GM18870 (cell line): ENCODE results near the gene BRCA2.

ENCODE experiments used
- ATAC-seq: cut with Tn5 transposase; IDR thresholded peaks from one replicate; pipeline ENCODE4 v1.9.1; 2021; ENCODE audit warnings: moderate library complexity; ENCODE audit not compliant: unreplicated experiment

Gene BRCA2

GRCh38 chr13:32428581-32429432, 113.5 kb downstream of the BRCA2 start:
- ATAC-seq = no peak

DNA sequence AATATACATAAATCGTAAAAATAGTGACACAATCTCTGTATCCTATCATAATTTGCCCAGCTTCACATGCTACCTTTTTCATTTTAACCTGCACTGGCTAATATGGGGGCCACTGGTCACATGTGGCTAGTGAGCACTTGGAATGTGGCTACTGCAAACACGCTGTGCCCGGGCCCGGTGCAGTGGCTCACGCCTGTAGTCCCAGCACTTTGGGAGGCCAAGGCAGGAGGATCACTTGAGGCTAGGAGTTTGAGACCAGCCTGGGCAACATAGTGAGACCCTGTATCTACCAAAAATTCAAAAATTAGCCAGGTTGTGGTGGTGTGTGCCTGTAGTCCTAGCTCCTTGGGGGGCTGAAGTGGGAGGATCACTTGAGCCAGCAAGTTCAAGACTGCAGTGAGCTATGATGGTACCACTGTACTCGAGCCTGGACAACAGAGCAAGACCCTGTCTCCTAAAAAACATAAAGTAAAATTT, 114.2 kb downstream of the BRCA2 start:
- ATAC-seq = no peak

- ATAC-seq = no peak
Observed at GRCh38 chr13:32430018-32430747, 114.9 kb downstream of the BRCA2 start.

GRCh38 chr13:32431361-32431760, 116.1 kb downstream of the BRCA2 start:
- no peak for ATAC-seq

GRCh38 chr13:32432856-32433255, 117.5 kb downstream of the BRCA2 start:
- no peak for ATAC-seq

GRCh38 chr13:32438871-32439270, 123.6 kb downstream of the BRCA2 start:
- no peak for ATAC-seq

GRCh38 chr13:32443111-32443510, 127.8 kb downstream of the BRCA2 start:
- ATAC-seq = no peak

DNA sequence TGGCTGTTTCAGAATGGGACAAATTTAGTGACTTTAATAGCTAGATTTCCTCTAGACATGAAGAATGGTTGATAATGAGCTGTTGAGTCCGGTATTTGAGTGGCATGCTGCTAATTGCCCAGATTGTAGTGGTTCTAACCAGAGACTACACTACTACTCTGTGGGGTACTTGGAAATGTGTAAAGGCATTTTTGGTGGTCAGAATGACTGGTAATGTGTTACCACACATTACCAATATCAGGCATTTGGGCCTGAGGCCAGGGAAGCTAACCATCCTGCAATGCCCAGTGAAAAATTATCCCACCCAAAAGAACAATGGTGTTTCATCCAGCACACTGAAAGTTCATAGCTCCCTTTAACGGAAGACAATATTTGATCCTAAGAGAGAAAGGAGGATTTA, 130.2 kb downstream of the BRCA2 start:
- ATAC-seq = no peak

DNA sequence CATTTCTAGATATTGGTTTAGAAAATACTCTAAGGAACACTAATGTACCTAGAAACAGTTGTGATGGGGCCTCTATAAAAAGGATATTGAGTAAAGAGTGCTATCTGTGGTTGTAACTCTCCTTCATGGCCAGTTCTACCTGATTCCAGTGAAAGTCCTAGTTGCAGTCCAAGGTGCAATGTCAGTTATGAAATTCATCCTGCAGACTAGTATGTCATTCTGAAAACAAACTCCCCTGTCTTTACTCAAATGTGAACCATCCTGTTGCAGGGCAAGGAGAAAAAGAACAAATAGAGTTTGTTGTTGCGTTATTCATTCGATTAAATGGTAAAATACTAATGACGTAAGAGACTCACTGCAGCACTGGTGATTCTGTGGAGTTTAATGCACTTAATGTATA, 130.9 kb downstream of the BRCA2 start:
- ATAC-seq = no peak

DNA sequence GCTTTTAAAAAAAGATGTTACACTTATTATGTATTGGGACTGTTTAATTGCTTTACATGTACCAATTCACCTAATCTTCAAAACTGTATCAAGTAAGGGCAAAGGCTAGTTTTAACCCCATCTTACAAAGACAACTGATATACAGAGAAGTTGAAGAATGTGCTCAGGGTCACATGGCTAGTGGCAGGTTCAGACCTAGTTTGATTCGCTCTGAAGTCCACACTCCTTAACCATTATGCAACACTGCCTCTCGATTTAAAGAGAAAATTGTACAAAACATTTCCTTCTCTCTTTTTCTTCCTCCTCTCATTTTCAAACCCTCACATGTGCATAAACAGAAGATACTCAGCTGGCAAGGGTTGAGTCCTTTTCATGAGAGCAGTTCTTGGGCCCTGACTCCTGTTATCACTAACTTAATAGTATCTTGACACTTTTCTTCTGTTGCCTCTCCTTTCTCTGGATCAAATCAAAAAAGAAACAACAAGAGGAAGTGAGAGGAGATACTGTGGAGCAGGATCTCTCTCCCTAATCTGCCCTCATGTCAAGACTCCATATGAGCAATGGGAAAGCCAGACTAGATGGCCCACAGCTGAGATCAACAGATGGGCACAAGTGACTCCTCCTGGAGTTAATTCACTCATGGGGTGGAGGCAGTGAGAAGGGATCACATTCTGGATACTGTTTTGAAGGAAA, 131.6 kb downstream of the BRCA2 start:
- ATAC-seq = no peak

DNA sequence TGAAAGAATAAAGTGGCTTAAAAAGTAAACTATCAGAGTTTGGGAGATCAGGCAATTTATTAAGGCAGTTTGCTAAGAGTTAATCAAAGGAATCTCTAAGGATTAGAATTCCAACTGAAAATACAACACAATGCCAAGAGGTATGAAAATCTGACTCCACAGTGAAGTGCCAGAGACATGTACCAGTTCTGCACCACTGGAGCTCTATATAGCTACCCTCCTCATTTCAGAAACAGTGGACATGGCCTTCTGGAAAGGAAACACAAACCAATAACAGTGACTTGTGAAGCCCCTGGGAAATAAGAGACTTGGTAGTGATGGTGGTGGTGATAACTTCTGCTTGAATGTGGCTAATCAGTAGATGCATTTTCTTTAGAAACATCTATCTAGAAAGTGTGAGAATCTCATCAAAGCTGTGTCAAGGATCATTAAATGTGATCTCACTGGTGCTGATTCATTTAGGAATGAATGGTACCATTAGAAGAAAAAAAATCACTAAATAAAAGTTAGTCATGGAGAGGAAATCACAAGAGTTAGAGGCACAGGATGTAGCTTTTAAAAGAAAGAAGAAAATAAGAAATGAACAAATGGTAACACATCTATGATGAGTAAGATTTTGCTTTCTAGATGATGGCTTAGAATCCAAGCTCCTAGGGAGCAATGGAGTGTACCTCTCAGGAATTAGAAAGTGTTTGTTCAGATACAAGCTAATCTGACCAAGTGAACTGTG, 132.8 kb downstream of the BRCA2 start:
- no peak for ATAC-seq

- no peak for ATAC-seq
Observed at GRCh38 chr13:32448972-32449371, 133.7 kb downstream of the BRCA2 start.
